ENCODE results near the gene RAB11A. TPM values are rescaled to one million over a fixed set of nuclear protein-coding genes. Genes with fewer than 3 reads are reported as not detected.
"Not testable (repeated sequence)": the region's sequence is repeated elsewhere in the genome, so short reads cannot be mapped to it uniquely, and the experiment has no call there.

The RAB11A gene
- total and polyA plus RNA-seq, 4 experiments from 2014 or later, result 84.7 to 265 (median 171) TPM

GRCh38 chr15:65862682-65863081 is 6.6 kb upstream of the RAB11A start:
- Histone ChIP-seq H3K4me3 (ENCODE audit: low read length in 2 of 2) (no peak overlapping the region), H3K9me3 (ENCODE audit: control insufficient read depth in 1 of 2, low read length in 2 of 2) (no peaks in the 10 kb centered on the region), H3K4me1 (ENCODE audit: insufficient read depth, low read length) (no peaks in the 10 kb centered on the region), H3K27ac (ENCODE audit: low read depth, low read length) (no peak overlapping the region), H3K36me3 (ENCODE audit: insufficient read depth, low read length) (no peaks in the 10 kb centered on the region), H3K27me3 (ENCODE audit: insufficient read depth, low read length) (no peaks in the 10 kb centered on the region)
- ChIA-PET CTCF (ENCODE audit: partially characterized antibody) (interaction anchor here (0.9 to 2.0 kb wide), 6 partner anchors 13 to 241 kb away, joined by 3 to 12 read pairs (median 4); partner anchors contain the start of gene SLC24A1), POLR2A (ENCODE audit: partially characterized antibody) (interaction anchor here (0.6 kb wide), 1 partner anchor 29 kb away, joined by 3 read pairs; no protein-coding TSS in a partner anchor)
- peak; percentile 43 to 76 (median 47) for DNase-seq
- Mint-ChIP-seq H3K27ac (peak overlapping the region in 3 of 7 donors; percentile 15 to 35 (median 22)), H3K36me3 (no peaks in the 10 kb centered on the region), H3K4me1 (peaks cover 5 to 10% (median 8%) of the 10 kb centered on the region in 4 donors), H3K4me3 (peak overlapping the region in 1 of 8 donors; percentile 39), H3K9me3 (no peaks in the 10 kb centered on the region), H3K27me3 (no peaks in the 10 kb centered on the region)
- intact Hi-C loops (cut with micrococcal nuclease), result loop anchor here (10.0 kb wide), 1 partner anchor 432 kb away; the partner anchor contains the start of gene DIS3L

GRCh38 chr15:65863106-65863505 is 6.2 kb upstream of the RAB11A start:
- intact Hi-C loops (cut with micrococcal nuclease), result loop anchor here (10.0 kb wide), 1 partner anchor 432 kb away; the partner anchor contains the start of gene DIS3L
- Mint-ChIP-seq H3K27ac (peak overlapping the region in 1 of 7 donors; percentile 15), H3K36me3 (no peaks in the 10 kb centered on the region), H3K9me3 (no peaks in the 10 kb centered on the region), H3K4me1 (peaks cover 5 to 10% (median 6%) of the 10 kb centered on the region in 4 donors), H3K27me3 (no peaks in the 10 kb centered on the region), H3K4me3 (no peak overlapping the region)
- no peak for DNase-seq
- H3K27me3 ChIP-seq (ENCODE audit: insufficient read depth, low read length), result no peaks in the 10 kb centered on the region
- POLR2A ChIA-PET (ENCODE audit: partially characterized antibody), result interaction anchor here (1.3 kb wide), 1 partner anchor 72 kb away, joined by 3 read pairs; no protein-coding TSS in a partner anchor
- no peaks in the 10 kb centered on the region for H3K4me1 ChIP-seq (ENCODE audit: insufficient read depth, low read length)
- H3K9me3 ChIP-seq (ENCODE audit: control insufficient read depth in 1 of 2, low read length in 2 of 2), result no peaks in the 10 kb centered on the region
- H3K27ac ChIP-seq (ENCODE audit: low read depth, low read length), result no peak overlapping the region
- no peaks in the 10 kb centered on the region for H3K36me3 ChIP-seq (ENCODE audit: insufficient read depth, low read length)
- H3K4me3 ChIP-seq (ENCODE audit: low read length in 2 of 2), result no peak overlapping the region
- CTCF ChIA-PET (ENCODE audit: partially characterized antibody), result interaction anchor here (1.0 to 2.0 kb wide), 5 partner anchors 13 to 231 kb away, joined by 3 to 12 read pairs (median 4); no protein-coding TSS in a partner anchor

- H3K9me3 ChIP-seq (ENCODE audit: control insufficient read depth in 1 of 2, low read length in 2 of 2), result no peaks in the 10 kb centered on the region
- CTCF ChIA-PET (ENCODE audit: partially characterized antibody), result interaction anchor here (1.2 to 3.8 kb wide), 3 partner anchors 10 to 256 kb away, joined by 4 to 23 read pairs (median 20); partner anchors contain the start of gene INTS14
- peaks cover 0 to 20% of the 10 kb centered on the region in 2 donors for H3K36me3 Mint-ChIP-seq
- H3K27ac ChIP-seq (ENCODE audit: low read depth, low read length), result no peak overlapping the region
- intact Hi-C loops (cut with micrococcal nuclease), result loop anchor here (10.0 kb wide), 1 partner anchor 428 kb away; the partner anchor contains the start of gene DIS3L
- peaks cover 12 to 33% (median 20%) of the 10 kb centered on the region in 4 donors for H3K4me1 Mint-ChIP-seq
- H3K4me3 ChIP-seq (ENCODE audit: low read length in 2 of 2), result no peak overlapping the region
- peaks cover 0 to 5% of the 10 kb centered on the region in 2 donors for H3K27me3 Mint-ChIP-seq
- H3K9me3 Mint-ChIP-seq, result peaks cover 0 to 8% (median 0%) of the 10 kb centered on the region in 8 donors
- H3K27me3 ChIP-seq (ENCODE audit: insufficient read depth, low read length), result no peaks in the 10 kb centered on the region
- no peaks in the 10 kb centered on the region for H3K36me3 ChIP-seq (ENCODE audit: insufficient read depth, low read length)
- no peak for DNase-seq
- peak overlapping the region in 2 of 7 donors; percentile 17 to 100 for H3K27ac Mint-ChIP-seq
- POLR2A ChIA-PET (ENCODE audit: partially characterized antibody), result interaction anchor here (0.7 to 0.9 kb wide), 2 partner anchors 77 to 228 kb away, joined by 3 read pairs; no protein-coding TSS in a partner anchor
- H3K4me1 ChIP-seq (ENCODE audit: insufficient read depth, low read length), result peaks cover 23% of the 10 kb centered on the region
- H3K4me3 Mint-ChIP-seq, result no peak overlapping the region
These were observed 2.0 kb upstream of the RAB11A start for GRCh38 chr15:65867244-65867643.

GRCh38 chr15:65867933-65868332 is 1.4 kb upstream of the RAB11A start:
- peaks cover 0 to 24% of the 10 kb centered on the region in 2 donors for H3K36me3 Mint-ChIP-seq
- H3K9me3 Mint-ChIP-seq; H3K27me3 Mint-ChIP-seq; H3K27me3 ChIP-seq (ENCODE audit: insufficient read depth, low read length); H3K9me3 ChIP-seq (ENCODE audit: control insufficient read depth in 1 of 2, low read length in 2 of 2); DNase-seq; H3K27ac ChIP-seq (ENCODE audit: low read depth, low read length); H3K36me3 ChIP-seq (ENCODE audit: insufficient read depth, low read length); H3K4me3 ChIP-seq (ENCODE audit: low read length in 2 of 2); H3K4me3 Mint-ChIP-seq: not testable (repeated sequence)
- intact Hi-C loops (cut with micrococcal nuclease), result loop anchor here (2.0 to 10.0 kb wide), 3 partner anchors 427 to 735 kb away; partner anchors contain the start of genes DIS3L, PDCD7 and SNAPC5
- H3K4me1 Mint-ChIP-seq, result peaks cover 13 to 39% (median 23%) of the 10 kb centered on the region in 4 donors
- peak overlapping the region in 1 of 7 donors; percentile 100 for H3K27ac Mint-ChIP-seq
- ChIA-PET POLR2A (ENCODE audit: partially characterized antibody) (interaction anchor here (0.7 to 2.9 kb wide), 3 partner anchors 77 to 256 kb away, joined by 3 to 32 read pairs (median 3); partner anchors contain the start of gene INTS14), CTCF (ENCODE audit: partially characterized antibody) (interaction anchor here (0.8 to 3.8 kb wide), 4 partner anchors 11 to 257 kb away, joined by 3 to 23 read pairs (median 14); partner anchors contain the start of gene INTS14)
- H3K4me1 ChIP-seq (ENCODE audit: insufficient read depth, low read length), result peaks cover 30% of the 10 kb centered on the region

GRCh38 chr15:65868546-65869125 is 655 bp upstream of the RAB11A start:
- Mint-ChIP-seq H3K27me3 (peaks cover 0 to 5% of the 10 kb centered on the region in 2 donors), H3K9me3 (peaks cover 0 to 8% (median 0%) of the 10 kb centered on the region in 8 donors), H3K4me1 (peaks cover 14 to 43% (median 25%) of the 10 kb centered on the region in 4 donors), H3K4me3 (peak overlapping the region; percentile 95 to 100 (median 98)), H3K27ac (peak overlapping the region; percentile 98 to 100 (median 99)), H3K36me3 (peaks cover 0 to 24% of the 10 kb centered on the region in 2 donors)
- Histone ChIP-seq H3K36me3 (ENCODE audit: insufficient read depth, low read length) (no peaks in the 10 kb centered on the region), H3K9me3 (ENCODE audit: control insufficient read depth in 1 of 2, low read length in 2 of 2) (no peaks in the 10 kb centered on the region), H3K27me3 (ENCODE audit: insufficient read depth, low read length) (no peaks in the 10 kb centered on the region), H3K27ac (ENCODE audit: low read depth, low read length) (peak overlapping the region; percentile 89), H3K4me1 (ENCODE audit: insufficient read depth, low read length) (peaks cover 37% of the 10 kb centered on the region), H3K4me3 (ENCODE audit: low read length in 2 of 2) (peak overlapping the region; percentile 92 to 99)
- POLR2A ChIA-PET (ENCODE audit: partially characterized antibody), result interaction anchor here (0.6 to 2.9 kb wide), 35 partner anchors 9 to 975 kb away, joined by 3 to 41 read pairs (median 4); partner anchors contain the start of genes CLPX, DENND4A, DIS3L and DPP8
- CTCF ChIA-PET (ENCODE audit: partially characterized antibody), result interaction anchor here (0.6 to 3.8 kb wide), 17 partner anchors 9 to 556 kb away, joined by 3 to 20 read pairs (median 4); partner anchors contain the start of gene INTS14
- intact Hi-C loops (cut with micrococcal nuclease), result loop anchor here (1.0 to 10.0 kb wide), 6 partner anchors 76 to 736 kb away; partner anchors contain the start of genes DENND4A, DIS3L, DPP8 and INTS14
- no peak for DNase-seq

GRCh38 chr15:65869954-65870871 is 922 bp downstream of the RAB11A start:
- peak overlapping the region; percentile 89 for H3K27ac ChIP-seq (ENCODE audit: low read depth, low read length)
- H3K4me3 Mint-ChIP-seq, result peak overlapping the region; percentile 95 to 100 (median 98)
- H3K27ac Mint-ChIP-seq, result peak overlapping the region; percentile 98 to 100 (median 99)
- H3K4me1 ChIP-seq (ENCODE audit: insufficient read depth, low read length), result peaks cover 40% of the 10 kb centered on the region
- H3K9me3 ChIP-seq (ENCODE audit: control insufficient read depth in 1 of 2, low read length in 2 of 2), result no peaks in the 10 kb centered on the region
- H3K36me3 Mint-ChIP-seq, result peaks cover 4 to 27% of the 10 kb centered on the region in 2 donors
- H3K4me3 ChIP-seq (ENCODE audit: low read length in 2 of 2), result peak overlapping the region; percentile 92 to 99
- intact Hi-C loops (cut with micrococcal nuclease), result loop anchor here (1.0 to 10.0 kb wide), 7 partner anchors 19 to 737 kb away; partner anchors contain the start of genes DENND4A, DIS3L, DPP8 and INTS14
- peaks cover 0 to 8% (median 0%) of the 10 kb centered on the region in 8 donors for H3K9me3 Mint-ChIP-seq
- ChIA-PET POLR2A (ENCODE audit: partially characterized antibody) (interaction anchor here (0.5 to 2.9 kb wide), 30 partner anchors 8 to 1518 kb away, joined by 3 to 41 read pairs (median 4); partner anchors contain the start of genes CLPX, DENND4A, DIS3L and DPP8), CTCF (ENCODE audit: partially characterized antibody) (interaction anchor here (0.8 to 3.8 kb wide), 14 partner anchors 10 to 275 kb away, joined by 3 to 20 read pairs (median 6); partner anchors contain the start of genes DENND4A and INTS14)
- H3K27me3 ChIP-seq (ENCODE audit: insufficient read depth, low read length), result no peaks in the 10 kb centered on the region
- peaks cover 16 to 49% (median 29%) of the 10 kb centered on the region in 4 donors for H3K4me1 Mint-ChIP-seq
- no peaks in the 10 kb centered on the region for H3K36me3 ChIP-seq (ENCODE audit: insufficient read depth, low read length)
- peaks cover 0 to 5% of the 10 kb centered on the region in 2 donors for H3K27me3 Mint-ChIP-seq
- DNase-seq, result peak in 3 of 5 donors; percentile 21 to 45 (median 21)

Measured in CD4-positive, alpha-beta memory T cell (primary cell).